GM23338 (cell line): ENCODE data around the gene MRPL27. TPM values are rescaled to one million over a fixed set of nuclear protein-coding genes. Genes with fewer than 3 reads are reported as not detected.

Source experiments
- ATAC-seq: fragments of 200-7000 bp; cut with Tn5 transposase; 3 replicates; pipeline ENCODE4 v1.9.1; 2020
- DNase-seq: peaks from one replicate; pipeline ENCODE4 v3.0.0-alpha.2; 2015; ENCODE audit warnings: low spot score
- H2AFZ ChIP-seq: fragments of 200-600 bp; sonication (generic); 2 replicates; pipeline ENCODE4 v1.8.0; 2016; ENCODE audit warnings: antibody characterized with exemption, mild to moderate bottlenecking, moderate library complexity
- H3F3A ChIP-seq: fragments of 200-600 bp; sonication (generic); replicated peaks from 2 replicates; pipeline ENCODE4 v1.8.0; 2017; ENCODE audit warnings: antibody characterized with exemption, mixed run types, low read depth
- H3K27ac ChIP-seq: fragments of 200-600 bp; sonication (generic); 2 replicates; pipeline ENCODE4 v1.6.1; 2016; ENCODE audit warnings: low read depth
- H3K27me3 ChIP-seq: fragments of 200-600 bp; sonication (generic); 2 replicates; pipeline ENCODE4 v1.8.0; 2016; ENCODE audit warnings: mild to moderate bottlenecking, mixed run types, moderate library complexity; ENCODE audit not compliant: insufficient read depth
- H3K36me3 ChIP-seq: fragments of 200-600 bp; sonication (generic); 2 replicates; pipeline ENCODE4 v1.8.0; 2016; ENCODE audit warnings: mild to moderate bottlenecking; ENCODE audit not compliant: insufficient read depth
- H3K4me1 ChIP-seq: fragments of 200-600 bp; sonication (generic); 2 replicates; pipeline ENCODE4 v1.8.0; 2016; ENCODE audit warnings: mild to moderate bottlenecking, moderate library complexity; ENCODE audit not compliant: insufficient read depth
- H3K4me2 ChIP-seq: fragments of 200-600 bp; sonication (generic); 2 replicates; pipeline ENCODE4 v1.7.1; 2017; ENCODE audit warnings: mixed run types
- H3K4me3 ChIP-seq: fragments of 200-600 bp; sonication (generic); 2 replicates; pipeline ENCODE4 v1.6.1; 2016; ENCODE audit warnings: mixed run types
- H3K79me2 ChIP-seq: fragments of 200-600 bp; sonication (generic); replicated peaks from 2 replicates; pipeline ENCODE4 v1.8.0; 2017; ENCODE audit warnings: mild to moderate bottlenecking; ENCODE audit not compliant: insufficient read depth
- H3K9me2 ChIP-seq: fragments of 200-600 bp; sonication (generic); 2 replicates; pipeline ENCODE4 v1.8.0; 2017; ENCODE audit not compliant: insufficient read depth
- H4K20me1 ChIP-seq: fragments of 200-600 bp; sonication (generic); replicated peaks from 2 replicates; pipeline ENCODE4 v1.8.0; 2017; ENCODE audit warnings: mild to moderate bottlenecking; ENCODE audit not compliant: insufficient read depth
- H3K27ac Mint-ChIP-seq: 2 replicates; pipeline ENCODE4 v1.8.0; 2020; ENCODE audit warnings: inconsistent platforms, mild to moderate bottlenecking, moderate library complexity, mixed read lengths
- H3K27me3 Mint-ChIP-seq: 3 replicates; pipeline ENCODE4 v1.8.0; 2022; ENCODE audit warnings: low read depth, mild to moderate bottlenecking, moderate library complexity, mixed read lengths, inconsistent platforms; ENCODE audit not compliant: insufficient read depth, poor library complexity
- H3K36me3 Mint-ChIP-seq: 3 replicates; pipeline ENCODE4 v1.8.0; 2021; ENCODE audit warnings: low read depth, mild to moderate bottlenecking, inconsistent platforms, moderate library complexity, mixed read lengths
- H3K4me1 Mint-ChIP-seq: 3 replicates; pipeline ENCODE4 v1.8.0; 2020; ENCODE audit warnings: mild to moderate bottlenecking, inconsistent platforms, mixed read lengths
- H3K4me3 Mint-ChIP-seq: 3 replicates; pipeline ENCODE4 v1.8.0; 2021; ENCODE audit warnings: moderate library complexity, mild to moderate bottlenecking, inconsistent platforms, mixed read lengths
- H3K9me3 Mint-ChIP-seq: 3 replicates; pipeline ENCODE4 v1.8.0; 2020; ENCODE audit warnings: moderate library complexity, mild to moderate bottlenecking, inconsistent platforms, mixed read lengths
- CREB1 ChIP-seq: fragments of 250-450 bp; sonication (Bioruptor Pico); IDR thresholded peaks from 2 replicates; pipeline ENCODE4 v1.5.0; 2020; ENCODE audit warnings: low read depth, mild to moderate bottlenecking, moderate library complexity
- EZH2 ChIP-seq: fragments of 200-600 bp; sonication (generic); IDR thresholded peaks from one replicate; pipeline ENCODE4 v1.8.0; 2017; ENCODE audit warnings: antibody characterized with exemption, mild to moderate bottlenecking, low read depth; ENCODE audit not compliant: unreplicated experiment
- EZH2phosphoT487 ChIP-seq: fragments of 200-600 bp; sonication (generic); IDR thresholded peaks from one replicate; pipeline ENCODE4 v1.8.1; 2018; ENCODE audit warnings: antibody characterized with exemption; ENCODE audit not compliant: unreplicated experiment
- NANOG ChIP-seq: IDR thresholded peaks from 2 replicates; pipeline ENCODE4 v1.6.1; 2016; ENCODE audit warnings: antibody characterized with exemption, borderline replicate concordance
- REST ChIP-seq: IDR thresholded peaks from one replicate; pipeline ENCODE4 v1.6.1; 2018; ENCODE audit warnings: antibody characterized with exemption; ENCODE audit not compliant: unreplicated experiment
- STAT1 ChIP-seq: IDR thresholded peaks from one replicate; pipeline ENCODE4 v1.6.1; 2016; ENCODE audit warnings: antibody characterized with exemption; ENCODE audit not compliant: unreplicated experiment
- ZNF114 ChIP-seq: fragments of 250-450 bp; sonication (Bioruptor Pico); IDR thresholded peaks from 2 replicates; pipeline ENCODE4 v1.5.0; 2020; ENCODE audit warnings: mild to moderate bottlenecking, moderate library complexity
- polyA plus RNA-seq: library from polyadenylated mRNA; unstranded; fragments of >200 nt; fragmentation: Nextera tagmentation; extraction: Ambion mirVana; gene quantifications from 2 replicates; pipeline ENCODE4 v1.2.1, GENCODE V29; 2016
- total RNA-seq: library from RNA; depleted of rRNA; stranded (reverse); fragments of >200 nt; shearing (Covaris generic); gene quantifications from 2 replicates; pipeline ENCODE4 v1.2.3, GENCODE V29; 2014
- TF ChIP-seq, protein P1 (sequence below): IDR thresholded peaks from 2 replicates; pipeline ENCODE4 v1.6.1; 2016; ENCODE audit warnings: antibody characterized with exemption
- TF ChIP-seq, protein P2 (sequence below): fragments of 250-450 bp; sonication (Bioruptor Pico); IDR thresholded peaks from 2 replicates; pipeline ENCODE4 v1.5.0; 2020; ENCODE audit warnings: mild to moderate bottlenecking, moderate library complexity

The MRPL27 gene
- total and polyA plus RNA-seq, 2 experiments from 2014 or later: 74.3 to 227 TPM

DNA sequence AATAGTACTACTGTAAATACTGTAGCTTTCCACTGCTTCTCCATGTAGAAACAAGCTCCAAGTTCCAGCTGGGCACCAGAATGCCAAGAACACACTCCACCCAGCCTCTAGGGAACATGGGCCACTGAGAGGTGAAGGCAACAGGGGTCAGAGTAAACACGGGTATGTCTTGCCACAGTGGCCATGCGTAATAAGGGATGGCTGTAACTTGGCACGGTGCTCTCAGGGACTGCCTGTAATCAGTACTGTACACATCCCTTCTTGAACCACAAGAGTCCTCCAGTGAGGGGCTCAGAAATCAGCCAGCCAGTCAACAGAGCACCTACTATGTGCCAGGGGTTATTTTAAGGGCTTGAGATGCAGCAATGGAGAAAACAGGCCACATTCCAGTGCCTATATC is 13.5 kb upstream of the MRPL27 start (continued):
- TF ChIP-seq, protein P1, sequence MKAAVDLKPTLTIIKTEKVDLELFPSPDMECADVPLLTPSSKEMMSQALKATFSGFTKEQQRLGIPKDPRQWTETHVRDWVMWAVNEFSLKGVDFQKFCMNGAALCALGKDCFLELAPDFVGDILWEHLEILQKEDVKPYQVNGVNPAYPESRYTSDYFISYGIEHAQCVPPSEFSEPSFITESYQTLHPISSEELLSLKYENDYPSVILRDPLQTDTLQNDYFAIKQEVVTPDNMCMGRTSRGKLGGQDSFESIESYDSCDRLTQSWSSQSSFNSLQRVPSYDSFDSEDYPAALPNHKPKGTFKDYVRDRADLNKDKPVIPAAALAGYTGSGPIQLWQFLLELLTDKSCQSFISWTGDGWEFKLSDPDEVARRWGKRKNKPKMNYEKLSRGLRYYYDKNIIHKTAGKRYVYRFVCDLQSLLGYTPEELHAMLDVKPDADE: no peak
- TF ChIP-seq EZH2phosphoT487: no peak
- TF ChIP-seq CREB1 (CRISPR knock-in tag): no peak
- TF ChIP-seq EZH2: no peak

DNA sequence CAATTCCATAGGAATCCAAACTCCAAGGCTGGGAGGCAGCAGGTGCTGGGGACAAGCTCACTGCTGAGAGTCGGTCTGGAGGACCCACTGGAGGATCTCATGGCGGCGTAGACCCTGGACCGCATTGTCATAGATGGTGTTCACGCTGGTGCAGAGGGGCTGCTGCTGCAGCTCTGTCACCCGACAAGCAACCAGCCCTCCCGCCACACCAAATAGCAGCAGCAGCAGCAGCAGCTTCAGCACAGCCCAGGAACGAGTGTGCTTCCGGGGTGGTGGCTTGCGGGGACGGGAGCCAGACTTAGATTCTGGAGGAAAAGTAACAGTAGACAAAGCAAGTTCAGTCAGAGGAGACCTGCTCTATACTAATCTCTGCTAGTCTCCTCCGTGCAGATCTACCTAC is 9.9 kb upstream of the MRPL27 start:
- ATAC-seq (no peak), DNase-seq (no peak)
- peaks cover 83% of the 10 kb centered on the region for H3K36me3 Mint-ChIP-seq
- peaks cover 9% of the 10 kb centered on the region for H3K27me3 Mint-ChIP-seq
- no peaks in the 10 kb centered on the region for H3K79me2 ChIP-seq
- H3K4me2 ChIP-seq: no peak overlapping the region
- peaks cover 35% of the 10 kb centered on the region for H3K36me3 ChIP-seq
- 0 out of 2 replicates have a peak, but pooled peaks cover 3% of the 10 kb centered on the region for H3F3A ChIP-seq
- H3K4me3 ChIP-seq: no peak overlapping the region
- H3K27ac ChIP-seq: no peak overlapping the region
- H3K9me3 Mint-ChIP-seq: no peaks in the 10 kb centered on the region
- H3K4me1 ChIP-seq: no peaks in the 10 kb centered on the region
- H3K4me1 Mint-ChIP-seq: no peaks in the 10 kb centered on the region
- no peak overlapping the region for H3K4me3 Mint-ChIP-seq
- no peak overlapping the region for H3K27ac Mint-ChIP-seq
- TF ChIP-seq EZH2phosphoT487: no peak
- TF ChIP-seq, protein P2, sequence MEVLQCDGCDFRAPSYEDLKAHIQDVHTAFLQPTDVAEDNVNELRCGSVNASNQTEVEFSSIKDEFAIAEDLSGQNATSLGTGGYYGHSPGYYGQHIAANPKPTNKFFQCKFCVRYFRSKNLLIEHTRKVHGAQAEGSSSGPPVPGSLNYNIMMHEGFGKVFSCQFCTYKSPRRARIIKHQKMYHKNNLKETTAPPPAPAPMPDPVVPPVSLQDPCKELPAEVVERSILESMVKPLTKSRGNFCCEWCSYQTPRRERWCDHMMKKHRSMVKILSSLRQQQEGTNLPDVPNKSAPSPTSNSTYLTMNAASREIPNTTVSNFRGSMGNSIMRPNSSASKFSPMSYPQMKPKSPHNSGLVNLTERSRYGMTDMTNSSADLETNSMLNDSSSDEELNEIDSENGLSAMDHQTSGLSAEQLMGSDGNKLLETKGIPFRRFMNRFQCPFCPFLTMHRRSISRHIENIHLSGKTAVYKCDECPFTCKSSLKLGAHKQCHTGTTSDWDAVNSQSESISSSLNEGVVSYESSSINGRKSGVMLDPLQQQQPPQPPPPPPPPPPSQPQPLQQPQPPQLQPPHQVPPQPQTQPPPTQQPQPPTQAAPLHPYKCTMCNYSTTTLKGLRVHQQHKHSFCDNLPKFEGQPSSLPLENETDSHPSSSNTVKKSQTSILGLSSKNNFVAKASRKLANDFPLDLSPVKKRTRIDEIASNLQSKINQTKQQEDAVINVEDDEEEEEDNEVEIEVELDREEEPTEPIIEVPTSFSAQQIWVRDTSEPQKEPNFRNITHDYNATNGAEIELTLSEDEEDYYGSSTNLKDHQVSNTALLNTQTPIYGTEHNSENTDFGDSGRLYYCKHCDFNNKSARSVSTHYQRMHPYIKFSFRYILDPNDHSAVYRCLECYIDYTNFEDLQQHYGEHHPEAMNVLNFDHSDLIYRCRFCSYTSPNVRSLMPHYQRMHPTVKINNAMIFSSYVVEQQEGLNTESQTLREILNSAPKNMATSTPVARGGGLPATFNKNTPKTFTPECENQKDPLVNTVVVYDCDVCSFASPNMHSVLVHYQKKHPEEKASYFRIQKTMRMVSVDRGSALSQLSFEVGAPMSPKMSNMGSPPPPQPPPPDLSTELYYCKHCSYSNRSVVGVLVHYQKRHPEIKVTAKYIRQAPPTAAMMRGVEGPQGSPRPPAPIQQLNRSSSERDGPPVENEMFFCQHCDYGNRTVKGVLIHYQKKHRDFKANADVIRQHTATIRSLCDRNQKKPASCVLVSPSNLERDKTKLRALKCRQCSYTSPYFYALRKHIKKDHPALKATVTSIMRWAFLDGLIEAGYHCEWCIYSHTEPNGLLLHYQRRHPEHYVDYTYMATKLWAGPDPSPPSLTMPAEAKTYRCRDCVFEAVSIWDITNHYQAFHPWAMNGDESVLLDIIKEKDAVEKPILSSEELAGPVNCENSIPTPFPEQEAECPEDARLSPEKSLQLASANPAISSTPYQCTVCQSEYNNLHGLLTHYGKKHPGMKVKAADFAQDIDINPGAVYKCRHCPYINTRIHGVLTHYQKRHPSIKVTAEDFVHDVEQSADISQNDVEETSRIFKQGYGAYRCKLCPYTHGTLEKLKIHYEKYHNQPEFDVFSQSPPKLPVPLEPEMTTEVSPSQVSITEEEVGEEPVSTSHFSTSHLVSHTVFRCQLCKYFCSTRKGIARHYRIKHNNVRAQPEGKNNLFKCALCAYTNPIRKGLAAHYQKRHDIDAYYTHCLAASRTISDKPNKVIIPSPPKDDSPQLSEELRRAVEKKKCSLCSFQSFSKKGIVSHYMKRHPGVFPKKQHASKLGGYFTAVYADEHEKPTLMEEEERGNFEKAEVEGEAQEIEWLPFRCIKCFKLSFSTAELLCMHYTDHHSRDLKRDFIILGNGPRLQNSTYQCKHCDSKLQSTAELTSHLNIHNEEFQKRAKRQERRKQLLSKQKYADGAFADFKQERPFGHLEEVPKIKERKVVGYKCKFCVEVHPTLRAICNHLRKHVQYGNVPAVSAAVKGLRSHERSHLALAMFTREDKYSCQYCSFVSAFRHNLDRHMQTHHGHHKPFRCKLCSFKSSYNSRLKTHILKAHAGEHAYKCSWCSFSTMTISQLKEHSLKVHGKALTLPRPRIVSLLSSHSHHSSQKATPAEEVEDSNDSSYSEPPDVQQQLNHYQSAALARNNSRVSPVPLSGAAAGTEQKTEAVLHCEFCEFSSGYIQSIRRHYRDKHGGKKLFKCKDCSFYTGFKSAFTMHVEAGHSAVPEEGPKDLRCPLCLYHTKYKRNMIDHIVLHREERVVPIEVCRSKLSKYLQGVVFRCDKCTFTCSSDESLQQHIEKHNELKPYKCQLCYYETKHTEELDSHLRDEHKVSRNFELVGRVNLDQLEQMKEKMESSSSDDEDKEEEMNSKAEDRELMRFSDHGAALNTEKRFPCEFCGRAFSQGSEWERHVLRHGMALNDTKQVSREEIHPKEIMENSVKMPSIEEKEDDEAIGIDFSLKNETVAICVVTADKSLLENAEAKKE (CRISPR knock-in tag): no peak
- TF ChIP-seq NANOG: no peak
- TF ChIP-seq CREB1 (CRISPR knock-in tag): no peak
- TF ChIP-seq, protein P1: no peak
- no peak for TF ChIP-seq REST
- no peak for TF ChIP-seq STAT1
- TF ChIP-seq ZNF114: no peak
- peaks cover 7% of the 10 kb centered on the region; the same call in 1 of the 2 replicates for H4K20me1 ChIP-seq
- no peaks in the 10 kb centered on the region for H3K9me2 ChIP-seq
- no peak overlapping the region for H2AFZ ChIP-seq
- no peaks in the 10 kb centered on the region for H3K27me3 ChIP-seq
